GM18520 (cell line): ENCODE measurements around the gene ACADSB.

Source experiments
- ATAC-seq: cut with Tn5 transposase; IDR thresholded peaks from one replicate; pipeline ENCODE4 v1.9.1; 2021; ENCODE audit not compliant: unreplicated experiment

ACADSB gene

DNA sequence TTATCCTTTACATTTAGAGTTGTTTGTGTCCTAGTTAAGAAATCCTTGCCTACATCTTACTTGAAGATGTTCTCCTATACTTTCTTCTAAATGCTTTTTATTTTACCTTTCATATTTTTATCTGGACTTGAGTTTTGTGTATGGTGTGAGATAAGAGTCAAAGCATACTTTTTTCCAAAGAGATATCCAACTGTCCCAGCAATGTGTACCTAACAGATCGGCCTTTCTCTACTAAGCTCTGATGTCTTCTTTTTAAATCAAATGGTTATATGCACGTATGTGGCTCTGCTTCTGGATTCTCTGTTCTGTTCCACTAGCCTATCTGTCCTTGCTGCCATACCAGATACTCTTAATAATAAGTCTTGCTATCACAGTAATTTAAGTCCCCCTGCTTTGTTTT is 7.4 kb upstream of the ACADSB start:
- no peak for ATAC-seq

DNA sequence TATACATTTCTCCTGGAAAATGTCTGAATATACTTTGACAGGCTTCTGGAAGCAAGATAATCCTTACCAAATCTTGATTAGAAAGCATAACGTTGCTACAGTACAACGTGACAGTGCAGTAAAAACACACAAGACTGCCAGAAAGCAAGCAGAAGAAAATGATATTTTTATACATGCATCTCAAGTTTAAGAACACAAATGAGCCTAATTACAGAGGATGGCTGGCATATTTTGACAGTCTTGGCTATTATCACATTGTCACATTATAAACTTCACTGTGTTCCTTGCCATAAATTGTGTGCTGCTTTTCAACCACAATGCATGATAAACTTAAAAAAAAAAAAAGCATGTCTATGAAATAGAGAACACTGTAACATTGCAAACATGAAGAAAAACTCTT is 4.5 kb upstream of the ACADSB start:
- no peak for ATAC-seq

DNA sequence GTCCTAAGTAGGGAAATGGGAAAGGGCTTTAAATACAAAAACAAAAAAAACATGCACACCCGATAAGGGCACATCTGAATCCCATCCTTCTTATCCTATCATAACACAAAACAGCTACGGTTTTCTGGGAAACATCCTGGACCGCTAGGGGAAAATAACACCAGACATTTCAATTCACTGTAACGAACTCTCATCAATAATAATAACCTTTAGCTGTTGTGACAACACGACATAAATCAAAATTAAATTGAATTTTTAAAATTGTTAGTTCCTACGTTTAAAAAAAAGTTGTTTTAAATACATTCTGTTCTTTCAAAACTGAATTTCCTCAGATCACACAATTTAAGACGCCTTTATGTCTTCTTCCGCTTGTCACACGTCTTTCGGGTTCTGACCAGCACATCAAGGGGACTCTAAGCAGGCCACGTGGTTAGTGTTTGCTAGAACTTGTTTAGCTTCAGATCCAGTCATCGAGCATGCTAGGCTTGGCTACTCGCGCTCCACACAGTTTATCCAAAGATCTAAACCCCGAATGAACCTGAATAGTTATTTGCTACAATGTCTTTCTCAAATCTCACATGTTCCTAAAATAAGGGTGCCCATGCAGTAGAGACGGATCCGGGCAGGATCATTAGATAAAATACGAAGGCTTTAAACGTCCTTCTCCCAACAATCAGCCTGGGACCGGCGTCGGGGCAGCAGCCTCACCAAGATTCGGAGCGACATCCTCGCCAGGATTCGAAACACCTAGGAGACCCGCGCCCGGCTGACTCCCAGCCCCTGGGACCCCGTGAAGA is 1.1 kb upstream of the ACADSB start:
- ATAC-seq: peak; percentile 40

DNA sequence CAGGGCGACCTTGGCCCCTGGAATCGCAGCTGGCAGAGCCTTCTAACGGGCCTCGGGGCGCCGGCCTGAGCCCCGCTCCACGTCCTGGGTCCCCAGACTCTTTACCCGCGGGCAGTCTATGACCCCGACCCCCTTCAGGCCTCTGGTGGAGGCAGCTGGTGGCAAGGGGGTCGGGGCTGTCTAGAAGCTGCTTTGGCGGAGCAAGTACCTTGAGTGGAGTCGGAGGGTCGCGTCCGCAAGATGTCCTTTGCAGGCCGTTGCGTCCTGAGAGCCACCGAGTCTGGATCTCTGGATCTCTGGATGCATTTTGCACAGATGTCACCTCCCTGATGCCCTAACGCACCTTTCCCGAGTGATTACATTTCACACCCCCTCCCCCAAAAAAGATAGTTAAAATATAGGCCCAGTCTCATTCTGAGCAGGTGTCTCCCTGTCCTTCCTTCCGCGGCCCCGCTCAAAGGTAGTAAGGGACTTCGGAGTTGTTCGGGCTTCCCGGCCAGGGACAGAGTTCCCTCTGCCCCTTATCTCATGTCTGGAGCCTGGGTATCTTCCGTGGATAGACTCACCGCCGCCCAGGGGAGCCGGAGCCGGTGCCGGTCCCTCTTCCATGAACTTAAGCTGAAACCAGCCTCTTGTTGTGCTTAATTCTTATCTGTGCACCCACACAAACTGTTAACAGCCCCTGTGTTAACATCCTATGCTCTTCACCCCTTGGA is 457 bp downstream of the ACADSB start:
- no peak for ATAC-seq

DNA sequence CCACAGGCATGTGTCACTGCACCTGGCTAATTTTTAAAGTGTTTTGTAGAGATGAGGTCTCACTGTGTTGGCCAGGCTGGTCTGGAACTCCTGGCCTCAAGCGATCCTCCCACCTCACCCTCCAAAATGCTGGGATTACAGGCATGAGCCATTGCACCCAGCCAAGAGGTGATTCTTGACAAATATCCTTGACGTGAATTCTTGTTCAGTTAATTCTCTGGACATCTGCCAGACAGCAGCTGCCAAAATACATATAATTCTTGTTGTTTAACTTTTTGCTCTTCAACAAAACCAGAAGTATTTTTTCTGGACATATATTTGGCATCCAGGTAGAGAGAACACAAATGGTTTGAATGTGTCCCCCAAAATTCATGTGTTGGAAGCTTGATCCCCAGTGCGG is 3.2 kb downstream of the ACADSB start:
- ATAC-seq: no peak

DNA sequence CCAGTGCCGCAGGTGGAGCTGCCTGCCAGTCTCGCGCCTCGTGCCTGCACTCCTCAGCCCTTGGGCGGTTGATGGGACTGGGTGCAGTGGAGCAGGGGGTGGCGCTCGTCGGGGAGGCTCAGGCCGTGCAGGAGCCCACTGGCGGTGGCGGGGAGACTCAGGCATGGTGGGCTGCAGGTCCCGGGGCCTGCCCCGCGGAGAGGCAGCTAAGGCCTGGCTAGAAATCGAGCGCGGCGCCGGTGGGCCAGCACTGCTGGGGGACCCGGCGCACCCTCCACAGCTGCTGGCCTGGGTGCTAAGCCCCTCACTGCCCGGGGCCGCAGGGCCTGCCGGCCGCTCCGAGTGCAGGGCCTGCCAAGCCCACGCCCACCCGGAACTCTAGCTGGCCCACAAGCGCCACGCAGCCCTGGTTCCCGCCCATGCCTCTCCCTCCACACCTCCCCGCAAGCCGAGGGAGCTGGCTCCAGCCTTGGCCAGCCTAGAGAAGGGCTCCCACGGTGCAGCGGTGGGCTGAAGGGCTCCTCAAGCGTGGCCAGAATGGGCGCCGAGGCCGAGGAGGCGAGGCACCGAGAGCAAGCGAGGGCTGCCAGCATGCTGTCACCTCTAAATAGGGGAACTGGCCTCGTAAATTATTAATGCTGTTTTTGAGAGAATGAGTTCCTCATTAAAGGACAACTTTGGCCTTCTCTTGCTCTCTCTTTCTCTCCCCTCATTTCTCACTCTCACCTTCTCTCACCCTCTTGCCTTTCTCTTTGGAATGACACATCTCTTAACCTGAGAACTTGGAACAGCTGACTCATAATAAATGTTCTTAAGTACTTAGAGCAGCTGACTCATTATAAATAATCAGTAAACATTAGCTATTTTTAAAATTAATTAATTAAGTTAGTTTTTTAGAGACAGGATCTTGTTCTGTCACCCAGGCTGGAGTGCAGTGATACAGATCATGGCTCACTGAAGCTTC is 4.9 kb downstream of the ACADSB start:
- no peak for ATAC-seq

DNA sequence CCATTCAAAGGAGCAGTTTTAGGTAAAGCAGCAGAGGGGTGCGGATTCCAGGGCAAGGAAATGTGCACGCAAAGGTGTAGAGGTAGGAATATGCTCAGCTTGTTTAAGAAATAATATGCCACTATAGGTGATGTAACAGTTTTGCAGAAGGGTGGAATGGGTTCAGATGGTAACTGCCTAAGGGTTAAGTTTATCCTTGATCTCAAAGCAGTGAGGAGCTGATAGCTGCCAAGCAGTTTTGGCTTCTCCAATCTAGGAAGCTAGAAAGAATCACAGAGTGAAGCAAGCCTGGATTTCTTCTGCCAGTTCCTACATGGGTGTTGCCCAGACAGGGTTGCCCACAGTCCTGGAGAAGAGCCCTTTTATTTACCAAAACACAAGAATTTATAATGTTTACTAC is 6.0 kb downstream of the ACADSB start:
- ATAC-seq: no peak

DNA sequence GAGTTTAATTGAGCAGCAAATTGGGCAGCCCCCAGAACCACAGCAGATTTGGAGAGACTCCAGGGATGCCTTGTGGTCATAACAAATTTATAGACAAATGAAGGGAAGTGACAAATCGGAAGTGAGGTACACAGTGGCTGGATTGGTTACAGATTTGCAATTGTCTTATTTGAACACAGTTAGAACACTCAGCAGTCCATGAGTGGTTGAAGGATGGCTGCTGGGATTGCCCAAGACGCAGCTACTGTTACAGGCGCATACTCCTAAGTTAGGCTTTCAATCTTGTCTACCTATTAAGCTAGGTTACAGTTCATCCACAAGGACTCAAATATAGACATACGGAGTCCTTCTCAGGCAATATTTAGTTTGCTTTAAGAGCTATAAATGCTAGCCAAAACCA is 7.4 kb downstream of the ACADSB start:
- ATAC-seq: no peak

DNA sequence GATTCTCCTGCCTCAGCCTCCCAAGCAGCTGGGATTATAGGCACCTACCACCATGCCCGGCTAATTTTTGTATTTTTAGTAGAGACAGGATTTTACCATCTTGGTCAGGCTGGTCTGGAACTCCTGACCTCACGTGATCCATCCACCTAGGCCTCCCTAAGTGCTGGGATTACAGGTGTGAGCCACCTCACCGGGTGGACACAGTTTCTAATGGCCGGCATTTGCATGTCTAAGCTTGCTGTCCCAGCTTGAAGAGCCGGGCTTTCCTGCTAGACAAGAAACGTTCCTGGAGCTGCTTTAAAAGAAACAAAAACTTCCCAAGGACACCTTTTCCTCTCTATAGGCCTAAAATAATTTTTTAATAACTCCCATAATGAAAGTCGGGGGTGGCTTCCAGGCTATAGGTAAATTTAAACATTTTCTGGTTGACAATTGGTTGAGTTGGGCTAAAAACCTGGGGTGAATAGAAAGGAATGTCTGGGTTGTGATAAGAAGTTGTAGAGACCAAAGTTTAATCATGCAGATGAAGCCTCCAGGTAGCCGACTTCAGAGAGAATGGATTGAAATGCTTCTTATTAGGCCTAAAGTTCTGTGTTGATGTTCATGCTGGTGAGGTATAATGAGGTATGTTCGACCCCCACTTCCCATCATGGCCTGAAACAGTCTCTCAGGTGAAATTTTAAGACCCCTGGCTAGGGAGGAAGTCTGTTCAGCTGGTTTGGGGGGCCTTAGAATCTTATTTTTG is 8.8 kb downstream of the ACADSB start:
- ATAC-seq: no peak

DNA sequence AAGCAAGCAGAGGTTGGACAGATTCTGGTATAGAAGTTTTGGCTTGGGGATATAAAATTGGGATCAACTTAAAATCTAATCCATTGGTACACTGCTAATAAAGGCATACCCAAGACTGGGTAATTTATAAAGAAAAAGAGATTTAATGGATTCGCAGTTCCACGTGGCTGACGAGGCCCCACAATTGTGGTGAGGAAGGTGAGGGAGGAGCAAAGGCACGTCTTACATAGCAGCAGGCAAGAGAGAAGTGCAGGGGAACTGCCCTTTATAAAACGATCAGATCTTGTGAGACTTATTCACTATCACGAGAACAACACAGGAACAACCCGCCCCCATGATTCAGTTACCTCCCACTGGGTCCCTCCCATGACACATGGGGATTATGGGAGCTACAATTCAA is 9.7 kb downstream of the ACADSB start:
- ATAC-seq: no peak

DNA sequence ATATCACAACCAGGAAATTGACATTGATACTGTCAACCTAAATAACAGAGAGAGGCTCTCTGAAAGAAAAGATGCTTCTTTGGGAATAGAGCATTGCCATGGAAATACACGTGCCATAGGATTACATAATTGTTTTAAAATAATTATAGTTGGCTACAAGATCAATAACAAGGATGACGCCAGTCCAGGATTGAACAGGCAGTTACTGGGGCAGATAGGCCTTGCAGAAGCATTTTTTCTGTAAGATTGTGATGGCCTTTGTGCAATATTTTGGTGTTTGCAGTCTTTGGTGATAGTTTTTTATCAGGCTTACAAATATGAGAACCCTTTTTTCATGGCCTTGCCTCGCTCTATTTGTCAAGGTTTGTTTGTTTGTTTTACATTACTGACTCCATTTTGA is 10.5 kb downstream of the ACADSB start:
- no peak for ATAC-seq

DNA sequence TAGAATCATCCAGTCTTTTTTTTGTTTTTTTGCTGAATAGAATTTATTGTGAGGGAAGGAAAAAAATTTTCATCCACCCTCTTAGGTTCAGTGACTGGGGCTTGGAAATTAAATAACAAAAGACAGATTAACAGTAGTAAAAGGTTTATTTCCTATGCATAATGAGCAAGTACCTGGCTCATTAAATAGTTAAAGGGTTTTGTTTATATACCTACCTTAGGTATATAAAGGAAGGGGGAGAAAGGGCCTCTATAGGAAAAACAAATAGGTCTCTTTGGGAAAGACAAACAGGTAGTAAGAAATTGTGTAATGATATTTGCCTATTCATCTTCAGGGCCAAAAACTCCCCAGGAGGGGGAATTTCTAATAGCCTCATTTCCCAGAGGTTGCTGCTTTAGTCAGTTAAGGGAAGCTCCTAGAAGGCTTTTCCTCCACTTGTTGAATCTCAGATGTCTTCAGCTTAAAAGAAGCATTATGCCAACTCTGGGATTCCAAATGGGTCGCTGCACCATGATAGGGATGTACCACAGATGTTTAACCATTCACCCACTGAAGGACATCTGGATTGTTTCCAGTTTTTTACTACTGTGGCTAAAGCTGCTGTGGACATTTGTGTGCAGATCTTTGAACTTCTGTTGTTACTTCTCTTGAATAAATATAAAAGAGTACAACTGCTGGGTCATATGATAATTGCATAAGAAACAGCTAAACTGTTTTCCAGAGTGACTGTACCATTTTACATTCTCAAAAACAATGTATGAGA is 11.3 kb downstream of the ACADSB start:
- ATAC-seq: no peak

DNA sequence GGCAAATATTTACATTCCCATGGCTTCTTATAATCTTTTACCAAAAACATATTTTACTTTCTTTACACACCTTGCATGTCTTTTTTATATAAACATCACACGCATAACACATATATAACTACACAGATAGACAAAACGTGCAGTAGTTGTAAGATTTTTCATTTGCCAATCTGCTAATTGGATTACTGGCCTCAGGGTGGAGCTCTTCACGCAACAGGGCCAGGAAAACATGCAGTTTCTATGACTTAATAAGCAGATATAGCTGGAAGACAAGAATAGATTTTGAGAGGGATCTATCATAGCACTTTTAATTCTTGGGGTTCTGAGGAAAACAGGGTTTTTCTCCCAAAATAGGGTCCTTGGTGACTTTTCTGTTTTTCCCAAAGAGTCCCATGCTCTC is 12.7 kb downstream of the ACADSB start:
- ATAC-seq: no peak

DNA sequence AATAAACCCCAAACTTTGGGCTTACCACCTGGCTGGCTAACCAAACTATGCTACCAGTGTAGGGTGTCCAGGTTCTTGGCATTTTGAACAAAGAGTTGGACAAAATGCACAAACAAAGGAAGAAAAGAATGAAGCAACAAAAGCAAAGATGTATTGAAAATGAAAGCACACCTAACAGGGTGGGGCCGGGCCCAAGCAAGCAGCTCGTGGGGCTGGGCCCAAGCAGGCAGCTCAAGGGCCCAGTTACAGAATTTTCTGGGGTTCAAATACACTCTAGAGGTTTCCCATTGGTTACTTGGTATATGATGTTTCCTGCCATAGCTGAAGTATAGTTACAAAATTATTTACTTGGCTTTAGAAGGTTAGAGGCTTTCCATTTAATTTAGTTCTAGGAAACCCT is 15.7 kb downstream of the ACADSB start:
- ATAC-seq: no peak

DNA sequence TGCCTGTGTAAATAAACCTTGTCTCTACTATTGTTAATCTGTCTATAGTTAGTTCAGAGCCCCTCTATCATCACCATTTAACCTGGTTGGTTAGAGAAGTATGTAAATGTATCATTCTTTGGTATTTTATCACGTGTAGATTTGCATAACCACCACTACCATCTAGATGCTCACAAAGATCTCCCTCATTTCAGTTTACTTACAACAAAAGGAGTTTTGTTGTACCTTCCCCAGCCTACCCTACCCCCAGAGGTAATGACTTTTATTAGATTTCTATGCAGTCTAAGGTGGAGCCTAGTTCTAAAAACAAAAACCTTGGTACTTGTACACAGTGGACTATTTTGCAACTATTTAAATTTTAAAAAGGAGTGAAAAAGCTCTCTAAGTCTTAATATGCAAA is 17.5 kb downstream of the ACADSB start:
- ATAC-seq: no peak

DNA sequence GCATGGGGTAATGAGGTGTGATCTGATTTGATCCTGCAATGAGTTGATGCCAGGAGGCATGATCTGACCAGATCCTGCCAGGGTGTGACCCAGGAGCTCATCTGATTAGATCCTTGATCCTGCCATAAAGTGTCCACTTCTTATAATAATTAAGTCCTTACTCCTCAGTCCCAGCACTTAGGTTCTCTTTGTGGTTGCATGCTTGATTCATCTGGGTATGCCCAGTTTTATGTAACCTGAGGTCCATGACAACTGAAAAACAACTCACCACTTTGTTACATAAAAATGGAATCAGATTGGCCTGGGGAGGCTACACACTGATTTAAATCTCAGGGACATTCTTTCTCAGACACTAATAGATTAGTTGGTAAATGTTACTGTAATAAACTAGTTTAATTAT is 19.1 kb downstream of the ACADSB start:
- no peak for ATAC-seq

DNA sequence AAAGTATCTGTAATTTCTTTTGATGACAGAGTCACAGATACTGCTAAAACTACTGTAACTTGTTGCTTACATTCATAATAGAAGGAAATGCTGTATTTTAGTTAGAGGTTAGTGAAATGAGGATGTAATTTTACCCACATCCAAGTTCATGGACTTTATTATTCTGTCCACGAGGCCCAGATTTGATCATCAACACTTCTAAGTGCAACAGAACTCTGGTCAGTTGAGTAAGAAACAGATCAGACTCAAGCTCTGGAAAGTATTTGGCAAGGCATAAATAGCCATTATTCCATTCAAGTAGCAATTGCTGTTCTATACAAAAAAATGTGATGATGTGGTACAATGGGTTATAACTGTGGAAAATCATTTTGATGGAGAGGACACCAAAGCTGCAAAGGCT is 22.3 kb downstream of the ACADSB start:
- ATAC-seq: no peak

DNA sequence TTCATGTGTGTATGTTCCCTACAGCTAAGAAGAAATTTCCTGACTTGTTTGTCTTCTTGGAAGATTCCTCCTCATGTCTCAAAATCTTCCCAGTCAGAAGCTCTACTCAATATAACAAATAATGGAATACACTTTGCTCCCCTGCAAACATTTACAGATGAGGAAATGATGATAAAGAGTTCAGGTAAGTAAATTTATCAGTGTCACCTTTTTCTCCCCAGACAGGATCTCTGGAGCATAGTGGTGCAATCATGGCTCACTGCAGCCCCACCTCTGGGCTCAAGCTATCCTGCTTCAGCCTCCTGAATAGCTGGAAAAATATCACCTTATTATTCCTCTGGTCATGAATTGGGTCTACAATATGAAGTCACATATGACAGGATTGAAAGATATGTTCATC is 25.5 kb downstream of the ACADSB start:
- ATAC-seq: no peak

DNA sequence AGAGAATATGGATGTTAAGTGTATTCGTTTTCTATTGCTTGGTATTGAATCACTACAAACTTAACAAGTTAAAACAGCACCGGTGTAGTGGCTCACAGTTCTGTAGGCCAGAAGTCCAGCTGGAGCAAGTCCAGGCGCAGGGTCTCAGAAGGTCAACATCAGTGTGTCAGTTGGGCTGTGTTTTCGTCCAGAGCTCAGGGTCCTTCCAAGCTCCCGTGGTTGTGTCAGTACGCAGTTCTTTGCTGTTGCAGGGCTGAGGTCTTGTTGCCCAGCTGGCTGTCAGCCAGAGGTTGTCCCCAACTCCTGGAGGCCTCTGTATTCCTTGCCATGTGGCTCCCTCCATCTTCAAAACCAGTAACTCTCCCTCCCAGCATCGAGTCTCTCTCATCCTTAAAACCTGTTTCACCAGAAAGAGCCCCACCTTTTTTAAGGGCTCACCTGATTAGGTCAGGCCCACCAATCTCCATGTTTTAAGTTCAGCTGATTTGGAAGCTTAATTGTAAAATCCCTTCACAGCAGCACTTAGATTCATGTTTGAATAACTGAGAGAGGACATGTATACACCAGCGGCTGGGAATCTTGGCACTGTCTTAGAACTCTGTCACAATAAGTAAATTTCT is 26.8 kb downstream of the ACADSB start:
- ATAC-seq: no peak
